Small intestine (tissue), 7 donors: Measurements from ENCODE around the gene BABAM1. TPM values are rescaled to one million over a fixed set of nuclear protein-coding genes. Genes with fewer than 3 reads are reported as not detected.

Experiments used
- DNase-seq, 2 donors: peaks; one replicate each; pipeline versions ENCODE4 v3.0.0 to v3.0.0-alpha.2; 2013
- FAIRE-seq: peaks from 2 replicates; lab custom pipeline; 2012; peaks lifted over from hg19 to GRCh38; lab: Jason Lieb, UNC
- H3K27ac ChIP-seq, 3 donors: one replicate each; pipeline ENCODE4 v1.5.1; 2013; ENCODE audit warnings: low read length in 2 of 3, mild to moderate bottlenecking in 2 of 3, control low read depth in 1 of 3, inconsistent platforms in 1 of 3, low read depth in 1 of 3, moderate library complexity in 1 of 3
- H3K27me3 ChIP-seq, 3 donors: one replicate each; pipeline ENCODE4 v1.6.1; 2013; ENCODE audit warnings: low read length in 3 of 3, inconsistent platforms in 1 of 3; ENCODE audit not compliant: control insufficient read depth in 3 of 3, insufficient read depth in 3 of 3
- H3K36me3 ChIP-seq, 3 donors: one replicate each; pipeline ENCODE4 v1.6.1; 2013; ENCODE audit warnings: low read length in 3 of 3, inconsistent platforms in 1 of 3, low read depth in 1 of 3, mild to moderate bottlenecking in 1 of 3, moderate library complexity in 1 of 3; ENCODE audit not compliant: control insufficient read depth in 3 of 3, insufficient read depth in 2 of 3
- H3K4me1 ChIP-seq, 3 donors: one replicate each; pipeline ENCODE4 v1.6.1; 2013; ENCODE audit warnings: low read length in 2 of 3, inconsistent platforms in 1 of 3, low read depth in 1 of 3, mild to moderate bottlenecking in 1 of 3, moderate library complexity in 1 of 3; ENCODE audit not compliant: control insufficient read depth in 3 of 3, insufficient read depth in 2 of 3
- H3K4me3 ChIP-seq, 3 donors: one replicate each; pipeline ENCODE4 v1.5.1; 2013; ENCODE audit warnings: low read length in 3 of 3, control low read depth in 1 of 3, inconsistent platforms in 1 of 3, low read depth in 1 of 3, mild to moderate bottlenecking in 1 of 3, moderate library complexity in 1 of 3
- H3K9me3 ChIP-seq, 2 donors: one replicate each; pipeline ENCODE4 v1.6.1; 2013; ENCODE audit warnings: low read depth in 1 of 2, low read length in 1 of 2; ENCODE audit not compliant: control insufficient read depth in 2 of 2, insufficient read depth in 1 of 2
- whole genome bisulfite sequencing, 3 donors: extraction: QIAGEN DNeasy Blood & Tissue Kit; methylation state at CpG; one replicate each; pipeline ENCODE4 v1.1.7; 2013; 5-methylcytosine and 5-hydroxymethylcytosine counted together
- polyA plus RNA-seq, 4 donors: library from polyadenylated mRNA; stranded (reverse) in 3 of 4; unstranded in 1 of 4; fragments of 200-250 nt in 3 of 4; fragments of 120-200 nt in 1 of 4; gene quantifications; one replicate each; pipeline versions ENCODE4 v1.2.1 to v1.2.3, GENCODE V29; 2013
- donor health status: healthy with polysubstance abuse.
- donor health status: control.
- donor health status: control.
- donor health status: Bipolar disorder and iron deficiency.
- donor health status: healthy.

BABAM1 gene
- polyA plus RNA-seq, 4 donors = 68.9 to 82.7 (median 75.3) TPM

GRCh38 chr19:17240062-17240752 is 27.0 kb upstream of the BABAM1 start:
- H3K27ac ChIP-seq = peak overlapping the region; percentile 22 to 67 (median 50)
- H3K36me3 ChIP-seq = peaks cover 0 to 56% (median 12%) of the 10 kb centered on the region in 3 donors
- 19 to 51% (median 39%) methylated on average over 20 to 24 of the region's 24 CpGs for WGBS, 3 donors
- H3K4me1 ChIP-seq = peaks cover 8 to 49% (median 9%) of the 10 kb centered on the region in 3 donors
- H3K4me3 ChIP-seq = peak overlapping the region in 2 of 3 donors; percentile 6 to 15
- no peak for FAIRE-seq
- DNase-seq = peak; percentile 55 to 59
- H3K9me3 ChIP-seq = no peaks in the 10 kb centered on the region
- no peaks in the 10 kb centered on the region for H3K27me3 ChIP-seq

DNA sequence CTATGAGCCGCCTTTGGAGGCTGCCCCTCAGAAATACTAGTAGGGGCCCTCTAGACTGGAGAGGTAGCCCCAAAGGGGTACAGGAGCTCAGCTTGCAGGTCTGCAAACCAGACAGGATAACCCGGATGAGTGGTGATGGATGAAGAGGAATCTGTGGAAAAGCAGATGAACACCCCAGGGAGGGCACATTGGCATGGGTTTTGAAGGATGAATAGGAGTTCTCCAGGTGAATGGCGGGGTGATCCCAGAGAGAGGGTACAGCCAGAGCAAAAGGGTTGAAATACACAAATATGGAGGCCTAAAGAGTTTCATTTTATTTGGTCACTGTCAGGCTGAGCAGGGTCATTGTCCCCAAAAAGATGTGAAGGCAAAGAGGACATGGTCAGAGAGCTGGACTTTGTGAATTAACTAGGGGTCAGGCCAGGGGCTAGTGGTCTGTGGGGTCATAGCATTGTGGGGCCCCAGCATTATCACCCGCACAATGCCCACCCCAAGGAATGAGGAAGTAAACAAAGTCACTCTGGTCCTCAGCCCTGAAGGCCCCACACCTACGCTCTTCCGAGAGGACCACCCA is 26.3 kb upstream of the BABAM1 start:
- no peak for FAIRE-seq
- H3K27ac ChIP-seq = peak overlapping the region; percentile 22 to 67 (median 50)

GRCh38 chr19:17242431-17243208 is 24.6 kb upstream of the BABAM1 start:
- Histone ChIP-seq H3K9me3 (no peaks in the 10 kb centered on the region), H3K27me3 (no peaks in the 10 kb centered on the region), H3K36me3 (peaks cover 0 to 40% (median 12%) of the 10 kb centered on the region in 3 donors), H3K4me1 (peaks cover 3 to 45% (median 4%) of the 10 kb centered on the region in 3 donors), H3K4me3 (peak overlapping the region in 2 of 3 donors; percentile 93 to 98), H3K27ac (peak overlapping the region; percentile 8 to 91 (median 85))
- DNase-seq = no peak
- FAIRE-seq = no peak
- 64 to 74% (median 66%) methylated on average over 7 to 8 of the region's 8 CpGs for WGBS, 3 donors

More for the DNA sequence above, 26.3 kb upstream of the BABAM1 start:
- no peak for DNase-seq
- H3K27me3 ChIP-seq = no peaks in the 10 kb centered on the region
- peaks cover 0 to 54% (median 12%) of the 10 kb centered on the region in 3 donors for H3K36me3 ChIP-seq
- H3K4me3 ChIP-seq = peak overlapping the region in 2 of 3 donors; percentile 6 to 15
- H3K9me3 ChIP-seq = no peaks in the 10 kb centered on the region
- WGBS, 3 donors = 96 to 97% (median 97%) methylated on average over 6 of the region's 6 CpGs
- H3K4me1 ChIP-seq = peaks cover 8 to 47% (median 9%) of the 10 kb centered on the region in 3 donors

DNA sequence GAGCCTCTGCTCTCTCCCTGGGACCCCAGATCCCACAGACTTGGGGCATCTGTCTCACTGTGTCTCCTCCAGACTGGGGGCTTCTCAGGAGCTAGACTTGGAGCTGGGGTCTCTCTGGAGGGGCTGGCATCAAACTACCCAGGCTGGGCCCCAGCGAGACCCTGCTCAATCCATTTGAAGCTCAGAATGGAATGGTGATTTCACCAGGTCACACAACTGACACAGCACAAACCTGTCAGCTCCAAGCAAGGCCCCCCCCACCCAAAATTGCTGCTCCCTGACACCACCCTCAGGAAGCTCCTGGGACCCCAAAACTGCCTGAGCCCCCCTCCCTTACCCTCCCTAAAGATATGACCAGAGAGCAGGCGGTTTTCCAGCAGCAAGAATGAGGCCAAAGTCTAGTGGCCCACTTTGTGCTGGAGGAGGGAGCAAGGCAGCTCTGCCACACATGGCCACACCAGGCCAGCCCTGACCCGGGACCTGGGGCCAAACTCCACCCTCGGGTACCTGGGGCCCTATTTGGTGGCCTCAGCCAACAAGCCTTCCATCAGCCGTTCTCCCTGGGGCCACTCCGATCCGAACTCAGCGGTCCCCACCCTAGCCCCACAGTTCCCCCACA is 23.9 kb upstream of the BABAM1 start:
- Histone ChIP-seq H3K4me3 (peak overlapping the region; percentile 86 to 98 (median 93)), H3K36me3 (peaks cover 0 to 33% (median 7%) of the 10 kb centered on the region in 3 donors), H3K9me3 (no peaks in the 10 kb centered on the region), H3K27ac (peak overlapping the region; percentile 83 to 91 (median 85)), H3K27me3 (no peaks in the 10 kb centered on the region), H3K4me1 (peaks cover 3 to 51% (median 4%) of the 10 kb centered on the region in 3 donors)
- FAIRE-seq = no peak
- 24 to 41% (median 27%) methylated on average over 8 of the region's 8 CpGs for WGBS, 3 donors
- peak; percentile 72 to 79 for DNase-seq

GRCh38 chr19:17243830-17244617 is 23.2 kb upstream of the BABAM1 start:
- 8 to 22% (median 19%) methylated on average over 48 to 52 of the region's 52 CpGs for WGBS, 3 donors
- Histone ChIP-seq H3K36me3 (peaks cover 0 to 27% (median 5%) of the 10 kb centered on the region in 3 donors), H3K4me3 (peak overlapping the region; percentile 86 to 98 (median 93)), H3K9me3 (no peaks in the 10 kb centered on the region), H3K27ac (peak overlapping the region; percentile 83 to 91 (median 85)), H3K4me1 (peaks cover 4 to 58% (median 6%) of the 10 kb centered on the region in 3 donors), H3K27me3 (no peaks in the 10 kb centered on the region)
- FAIRE-seq = no peak
- peak; percentile 74 to 79 for DNase-seq

DNA sequence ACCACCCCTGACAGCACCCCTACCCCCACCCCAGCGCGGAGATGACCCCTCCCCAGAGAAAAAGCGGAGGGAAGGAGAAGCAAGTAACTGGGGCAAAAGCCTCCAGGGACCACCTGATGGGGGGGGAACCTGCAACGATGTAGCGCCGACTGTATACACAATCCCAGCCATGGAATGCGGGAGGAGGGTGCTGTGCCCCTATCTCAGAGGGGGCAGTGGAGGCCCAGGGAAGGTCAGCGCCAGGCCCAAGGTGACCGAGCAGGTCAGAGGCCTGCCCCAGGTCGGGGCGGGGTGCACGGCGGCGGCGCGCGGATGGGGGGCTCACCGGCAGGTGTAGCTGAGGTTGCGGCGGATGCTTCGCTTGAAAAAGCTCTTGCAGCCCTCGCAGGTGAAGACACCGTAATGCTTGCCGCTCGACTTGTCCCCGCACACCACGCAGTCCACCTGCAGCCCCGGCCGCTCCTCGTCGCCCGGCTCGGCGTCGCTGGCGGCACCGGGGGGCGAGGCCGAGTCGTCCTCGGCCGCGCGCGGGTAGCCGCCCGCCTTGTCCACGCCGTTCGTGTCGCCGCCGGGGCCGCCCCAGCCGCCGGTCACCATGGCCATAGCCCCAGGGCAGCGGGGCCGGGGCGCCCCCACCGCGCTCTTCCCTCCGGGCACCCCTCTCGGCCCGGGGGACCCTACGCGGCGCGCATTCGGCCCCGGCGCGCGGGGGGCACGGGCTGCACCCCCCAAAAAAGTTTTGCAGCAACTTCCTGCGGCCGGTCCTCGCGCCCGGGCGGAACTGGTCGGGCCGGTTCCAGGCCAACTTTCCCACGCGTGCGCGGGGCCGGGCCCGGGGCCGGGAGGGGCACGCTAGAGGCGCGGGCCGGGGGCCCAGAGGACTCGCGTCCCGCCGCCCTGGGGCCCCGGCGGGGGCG is 22.4 kb upstream of the BABAM1 start:
- peak overlapping the region; percentile 86 to 98 (median 93) for H3K4me3 ChIP-seq
- DNase-seq (peak in 1 of 2 donors; percentile 71), FAIRE-seq (no peak)
- peaks cover 3 to 59% (median 6%) of the 10 kb centered on the region in 3 donors for H3K4me1 ChIP-seq
- H3K36me3 ChIP-seq = peaks cover 0 to 23% (median 4%) of the 10 kb centered on the region in 3 donors
- H3K27me3 ChIP-seq = no peaks in the 10 kb centered on the region
- peak overlapping the region; percentile 83 to 91 (median 85) for H3K27ac ChIP-seq
- H3K9me3 ChIP-seq = no peaks in the 10 kb centered on the region
- WGBS, 3 donors = 1 to 4% (median 2%) methylated on average over 36 to 100 of the region's 100 CpGs

- H3K36me3 ChIP-seq = peaks cover 0 to 16% (median 0%) of the 10 kb centered on the region in 3 donors
- FAIRE-seq (no peak), DNase-seq (no peak)
- H3K27ac ChIP-seq = peak within 1 kb of the TSS; percentile 86 to 93 (median 93)
- peaks cover 0 to 52% (median 3%) of the 10 kb centered on the region in 3 donors for H3K4me1 ChIP-seq
- H3K9me3 ChIP-seq = no peaks in the 10 kb centered on the region
- H3K4me3 ChIP-seq = peak within 1 kb of the TSS; percentile 86 to 98 (median 93)
- no peaks in the 10 kb centered on the region for H3K27me3 ChIP-seq
- 0 to 1% (median 1%) methylated on average over 16 to 72 of the region's 72 CpGs for WGBS, 3 donors
These were observed 21.7 kb upstream of the BABAM1 start, which contains the start of gene NR2F6 for GRCh38 chr19:17245535-17245984. Gene NR2F6 (minus strand): TSS chr19:17245919. CDS start chr19:17245220, 699 bp downstream.
